ENCODE results near the gene AGMO. TPM values are rescaled to one million over a fixed set of nuclear protein-coding genes. Genes with fewer than 3 reads are reported as not detected.

AGMO gene
- total RNA-seq, 4 donors from 2014 or later: 0.27 to 0.77 (median 0.64) TPM; not detected in 1

DNA sequence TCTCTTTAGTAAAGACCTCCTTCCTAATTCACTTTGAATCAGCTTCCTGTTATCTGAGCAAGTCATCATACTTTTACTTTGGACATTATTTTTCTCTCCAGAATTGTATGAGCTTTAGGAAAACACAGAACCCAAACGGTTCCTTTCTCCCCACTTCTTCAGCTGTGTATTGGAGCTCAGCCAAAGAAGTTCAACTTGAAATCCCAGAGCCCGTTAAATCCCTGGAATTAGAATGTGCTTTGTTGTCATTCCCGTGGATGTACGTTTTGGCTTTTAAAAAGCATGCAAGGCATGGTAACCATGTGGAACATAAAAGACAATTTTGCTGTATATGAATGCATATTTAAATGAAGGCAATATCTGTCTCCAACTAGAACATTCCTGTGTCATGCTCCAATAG lies 46.6 kb downstream of the AGMO start:
- H3K27me3 ChIP-seq: no peaks in the 10 kb centered on the region
- H3K27ac ChIP-seq: peak overlapping the region; percentile 23 to 55 (median 49)
- H3K4me1 ChIP-seq: peaks cover 0 to 12% (median 0%) of the 10 kb centered on the region in 3 donors
- ATAC-seq: no peak
- H3K9me3 ChIP-seq: peaks cover 0 to 5% (median 0%) of the 10 kb centered on the region in 3 donors
- TF ChIP-seq EP300 (IDR thresholded peaks at IDR 0.05) (no peak), POLR2A (IDR thresholded peaks at IDR 0.05) (no peak), POLR2AphosphoS5 (IDR thresholded peaks at IDR 0.05) (no peak)
- TF ChIP-seq, protein P1, sequence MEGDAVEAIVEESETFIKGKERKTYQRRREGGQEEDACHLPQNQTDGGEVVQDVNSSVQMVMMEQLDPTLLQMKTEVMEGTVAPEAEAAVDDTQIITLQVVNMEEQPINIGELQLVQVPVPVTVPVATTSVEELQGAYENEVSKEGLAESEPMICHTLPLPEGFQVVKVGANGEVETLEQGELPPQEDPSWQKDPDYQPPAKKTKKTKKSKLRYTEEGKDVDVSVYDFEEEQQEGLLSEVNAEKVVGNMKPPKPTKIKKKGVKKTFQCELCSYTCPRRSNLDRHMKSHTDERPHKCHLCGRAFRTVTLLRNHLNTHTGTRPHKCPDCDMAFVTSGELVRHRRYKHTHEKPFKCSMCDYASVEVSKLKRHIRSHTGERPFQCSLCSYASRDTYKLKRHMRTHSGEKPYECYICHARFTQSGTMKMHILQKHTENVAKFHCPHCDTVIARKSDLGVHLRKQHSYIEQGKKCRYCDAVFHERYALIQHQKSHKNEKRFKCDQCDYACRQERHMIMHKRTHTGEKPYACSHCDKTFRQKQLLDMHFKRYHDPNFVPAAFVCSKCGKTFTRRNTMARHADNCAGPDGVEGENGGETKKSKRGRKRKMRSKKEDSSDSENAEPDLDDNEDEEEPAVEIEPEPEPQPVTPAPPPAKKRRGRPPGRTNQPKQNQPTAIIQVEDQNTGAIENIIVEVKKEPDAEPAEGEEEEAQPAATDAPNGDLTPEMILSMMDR (IDR thresholded peaks at IDR 0.05): no peak
- H3K4me3 ChIP-seq: peak overlapping the region in 1 of 2 donors; percentile 17
- H3K36me3 ChIP-seq: no peaks in the 10 kb centered on the region
- 0 to 16% methylated on average over 4 of the region's 4 CpGs for WGBS, 2 donors (ENCODE audit: low coverage in 1 of 2)

DNA sequence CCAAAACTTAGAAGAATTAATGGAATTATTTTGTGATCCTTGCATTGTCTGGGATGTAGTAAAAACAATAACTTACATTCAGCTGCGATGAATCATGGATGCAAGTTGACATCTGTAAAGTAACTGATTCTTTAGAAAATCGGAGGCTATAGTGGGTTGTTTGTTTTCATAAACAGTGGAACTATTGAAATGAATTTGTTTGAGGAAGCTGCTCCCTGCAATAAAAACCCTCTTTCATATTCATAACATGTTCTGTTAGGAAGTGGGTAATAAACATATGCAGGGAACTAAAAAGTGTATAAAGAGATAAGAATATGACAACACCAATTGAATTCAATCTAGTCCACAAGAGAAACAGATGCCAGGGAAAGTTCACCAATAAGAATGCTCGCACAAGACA lies 53.6 kb downstream of the AGMO start:
- no peak overlapping the region for H3K27ac ChIP-seq
- TF ChIP-seq POLR2AphosphoS5 (IDR thresholded peaks at IDR 0.05) (no peak), EP300 (IDR thresholded peaks at IDR 0.05) (no peak)
- no peaks in the 10 kb centered on the region for H3K27me3 ChIP-seq
- no peaks in the 10 kb centered on the region for H3K36me3 ChIP-seq
- H3K4me1 ChIP-seq: no peaks in the 10 kb centered on the region
- ATAC-seq: no peak
- H3K9me3 ChIP-seq: no peaks in the 10 kb centered on the region
- 61 to 78% methylated on average over 3 of the region's 3 CpGs for WGBS, 2 donors (ENCODE audit: low coverage in 1 of 2)
- H3K4me3 ChIP-seq: no peak overlapping the region

DNA sequence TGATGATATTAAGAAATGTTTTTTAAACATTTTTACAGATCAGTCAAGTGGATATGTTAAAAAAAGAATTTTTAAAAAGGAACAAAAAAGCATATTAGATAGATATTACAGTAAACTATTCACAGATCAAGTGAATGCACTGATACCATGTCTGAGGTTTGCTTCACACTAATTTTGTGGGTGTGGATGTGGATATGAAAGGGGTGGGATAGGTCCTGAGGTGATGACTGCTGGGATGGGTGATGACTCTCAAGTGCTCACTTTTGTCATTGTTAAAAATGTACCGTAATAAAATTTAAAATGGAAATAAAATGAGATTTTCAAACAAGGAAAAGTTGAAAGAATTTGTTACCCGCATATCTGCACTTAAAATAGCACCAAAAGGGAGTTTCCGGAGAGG lies 54.1 kb downstream of the AGMO start:
- WGBS, 2 donors (ENCODE audit: low coverage in 1 of 2): 47 to 54% methylated on average over 3 of the region's 3 CpGs
- ATAC-seq: no peak
- TF ChIP-seq EP300 (IDR thresholded peaks at IDR 0.05) (no peak), POLR2AphosphoS5 (IDR thresholded peaks at IDR 0.05) (no peak)
- TF ChIP-seq, protein P1 (IDR thresholded peaks at IDR 0.05): no peak
- no peak overlapping the region for H3K4me3 ChIP-seq
- H3K4me1 ChIP-seq: no peaks in the 10 kb centered on the region
- no peaks in the 10 kb centered on the region for H3K9me3 ChIP-seq
- no peak overlapping the region for H3K27ac ChIP-seq
- H3K27me3 ChIP-seq: no peaks in the 10 kb centered on the region
- no peaks in the 10 kb centered on the region for H3K36me3 ChIP-seq

DNA sequence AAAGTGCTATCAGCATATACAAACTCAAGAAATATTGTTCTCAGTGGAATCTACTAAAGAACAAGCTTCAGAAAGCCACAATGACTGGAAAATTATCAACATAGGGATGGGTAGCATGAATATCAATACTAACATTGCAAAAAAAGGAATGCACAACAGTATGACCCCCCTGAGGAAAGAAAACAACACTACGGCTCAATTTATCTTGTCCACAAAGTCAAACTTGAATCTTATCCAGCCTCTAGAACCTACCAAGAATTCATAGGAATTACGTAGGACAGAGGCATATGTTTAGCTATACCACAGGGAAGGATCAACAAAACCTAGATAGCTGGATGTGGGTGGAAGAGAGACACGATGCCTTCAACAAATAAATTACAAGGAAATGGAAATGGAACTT lies 54.6 kb downstream of the AGMO start:
- no peaks in the 10 kb centered on the region for H3K4me1 ChIP-seq
- H3K36me3 ChIP-seq: no peaks in the 10 kb centered on the region
- no peaks in the 10 kb centered on the region for H3K9me3 ChIP-seq
- H3K27me3 ChIP-seq: no peaks in the 10 kb centered on the region
- TF ChIP-seq EP300 (IDR thresholded peaks at IDR 0.05) (no peak), POLR2A (IDR thresholded peaks at IDR 0.05) (no peak), POLR2AphosphoS5 (IDR thresholded peaks at IDR 0.05) (no peak)
- TF ChIP-seq, protein P1 (IDR thresholded peaks at IDR 0.05): no peak
- WGBS, 2 donors (ENCODE audit: low coverage in 1 of 2): 87 to 89% methylated on average over 3 of the region's 3 CpGs
- ATAC-seq: no peak
- H3K4me3 ChIP-seq: no peak overlapping the region
- H3K27ac ChIP-seq: no peak overlapping the region

DNA sequence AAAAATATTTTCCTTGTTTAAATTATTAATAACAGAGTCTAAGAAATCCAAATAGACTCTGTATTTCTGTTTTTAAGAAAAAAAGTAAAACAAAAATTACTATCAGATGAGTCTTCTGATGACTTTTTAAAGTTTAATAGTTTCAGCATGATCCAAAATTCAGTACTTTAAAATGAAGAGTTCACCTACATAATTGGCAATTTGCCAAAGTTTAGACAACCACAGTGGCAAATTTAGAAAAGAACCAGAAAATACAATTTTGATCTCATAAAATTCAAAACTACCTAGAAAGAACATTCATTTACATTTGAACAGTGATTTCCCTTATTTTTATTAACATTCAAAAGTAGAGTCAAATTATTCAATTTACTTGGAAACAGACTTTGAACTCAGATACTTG lies 56.1 kb downstream of the AGMO start:
- H3K9me3 ChIP-seq: no peaks in the 10 kb centered on the region
- H3K27me3 ChIP-seq: no peaks in the 10 kb centered on the region
- H3K27ac ChIP-seq: no peak overlapping the region
- TF ChIP-seq POLR2A (IDR thresholded peaks at IDR 0.05): no peak
- TF ChIP-seq POLR2AphosphoS5 (IDR thresholded peaks at IDR 0.05): no peak
- TF ChIP-seq EP300 (IDR thresholded peaks at IDR 0.05): no peak
- TF ChIP-seq, protein P1 (IDR thresholded peaks at IDR 0.05): no peak
- no peaks in the 10 kb centered on the region for H3K36me3 ChIP-seq
- ATAC-seq: no peak
- no peaks in the 10 kb centered on the region for H3K4me1 ChIP-seq
- H3K4me3 ChIP-seq: no peak overlapping the region

All from gastroesophageal sphincter (tissue), 4 donors.